ENCODE results near the gene CMTM8. TPM values are rescaled to one million over a fixed set of nuclear protein-coding genes. Genes with fewer than 3 reads are reported as not detected.

Gene CMTM8
- total RNA-seq, 1 donor from 2014 or later, result 4.8 TPM

DNA sequence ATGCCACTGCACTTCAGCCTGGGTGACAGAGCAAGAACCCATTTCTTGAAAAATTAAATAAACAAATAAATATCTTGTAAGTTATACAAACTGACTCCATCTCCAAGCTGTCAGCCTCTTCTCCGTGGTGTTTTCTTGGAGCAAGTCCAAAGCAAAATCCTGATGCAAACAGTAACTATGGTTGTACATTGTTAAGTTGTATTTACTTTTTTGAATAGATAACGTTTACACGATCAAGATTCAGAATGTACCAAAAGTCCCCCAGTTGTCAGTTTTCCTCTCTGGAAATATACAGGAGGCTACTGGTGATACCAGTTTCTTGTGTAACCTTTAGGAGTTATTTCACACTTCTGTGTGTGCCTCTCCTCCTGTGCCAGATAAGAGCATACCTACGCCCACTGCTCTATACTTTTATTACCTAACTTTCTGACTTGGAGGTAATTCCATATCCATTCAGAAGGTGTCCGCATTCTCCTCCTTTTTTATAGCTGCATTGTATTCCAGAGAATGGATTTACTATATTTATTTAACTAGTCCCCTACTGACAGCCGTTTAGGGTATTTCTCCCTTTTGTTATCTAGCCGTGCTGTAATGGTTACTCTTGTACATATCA, 167.3 kb downstream of the CMTM8 start:
- DNase-seq (ENCODE audit: low read depth), result no peak

DNA sequence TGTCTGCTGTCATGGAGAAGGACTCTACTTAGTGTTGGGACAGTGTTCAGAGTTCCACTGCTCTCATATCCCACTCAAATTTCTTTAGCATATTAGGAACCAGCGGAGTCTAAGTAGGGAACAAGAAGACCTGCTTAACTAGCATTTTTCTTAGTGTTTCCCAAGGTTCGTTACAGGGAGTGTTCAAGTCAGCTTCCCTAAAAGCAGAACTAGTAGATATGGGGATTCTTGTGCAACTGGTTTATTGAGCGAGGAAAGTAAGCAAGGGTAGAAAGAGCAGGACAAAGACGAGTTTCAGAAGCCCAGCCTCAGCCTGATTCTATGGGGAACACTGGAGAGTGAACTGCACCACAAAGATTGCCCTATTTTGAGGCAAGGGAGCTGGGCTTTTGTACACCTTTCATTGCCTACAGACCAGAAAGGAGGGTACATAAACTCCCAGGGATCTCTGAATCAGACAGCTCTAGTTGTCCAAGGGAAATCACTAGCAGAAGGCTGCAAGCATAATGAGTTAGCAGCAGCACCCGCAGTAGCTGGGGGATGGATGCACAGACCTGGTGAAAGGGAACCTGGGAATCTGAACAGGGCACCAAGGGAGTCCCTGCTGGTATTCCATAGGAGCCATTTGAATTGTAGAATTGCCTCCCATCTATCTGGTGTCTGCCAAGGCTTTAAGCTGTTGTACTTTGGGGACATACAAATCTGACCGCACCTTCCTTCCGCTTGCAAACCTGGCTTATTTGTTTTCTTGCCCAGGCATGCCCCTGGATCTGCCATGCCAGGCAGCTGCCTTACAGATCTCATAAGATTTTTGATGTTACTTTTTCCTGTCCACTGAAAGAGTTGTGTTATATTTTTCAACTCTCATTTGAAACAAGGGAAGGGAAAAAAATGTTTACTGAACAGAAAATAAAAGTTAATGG, 168.3 kb downstream of the CMTM8 start:
- no peak for DNase-seq (ENCODE audit: low read depth)

GRCh38 chr3:32410367-32411246, 172.1 kb downstream of the CMTM8 start:
- no peak for DNase-seq (ENCODE audit: low read depth)

- no peak for DNase-seq (ENCODE audit: low read depth)
Measured at GRCh38 chr3:32411442-32411841, 173.0 kb downstream of the CMTM8 start.

DNA sequence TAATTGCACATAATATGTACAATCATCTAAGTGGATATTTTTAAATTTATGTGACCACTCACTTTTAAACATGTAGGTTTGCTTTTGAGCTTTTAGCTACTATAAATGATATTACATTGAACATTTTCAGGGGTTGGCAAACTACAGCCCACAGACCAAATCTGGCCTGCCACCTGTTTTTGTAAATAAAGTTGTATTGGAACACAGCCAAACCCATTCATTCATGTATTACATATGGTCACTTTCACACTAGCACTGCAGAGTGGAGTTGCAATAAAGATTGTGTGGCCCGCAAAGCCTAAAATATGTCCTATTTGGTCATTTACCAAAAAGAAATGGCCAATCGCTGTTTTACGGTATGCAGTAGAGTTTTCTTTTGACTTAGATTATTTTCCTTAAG, 174.4 kb downstream of the CMTM8 start:
- no peak for DNase-seq (ENCODE audit: low read depth)

DNA sequence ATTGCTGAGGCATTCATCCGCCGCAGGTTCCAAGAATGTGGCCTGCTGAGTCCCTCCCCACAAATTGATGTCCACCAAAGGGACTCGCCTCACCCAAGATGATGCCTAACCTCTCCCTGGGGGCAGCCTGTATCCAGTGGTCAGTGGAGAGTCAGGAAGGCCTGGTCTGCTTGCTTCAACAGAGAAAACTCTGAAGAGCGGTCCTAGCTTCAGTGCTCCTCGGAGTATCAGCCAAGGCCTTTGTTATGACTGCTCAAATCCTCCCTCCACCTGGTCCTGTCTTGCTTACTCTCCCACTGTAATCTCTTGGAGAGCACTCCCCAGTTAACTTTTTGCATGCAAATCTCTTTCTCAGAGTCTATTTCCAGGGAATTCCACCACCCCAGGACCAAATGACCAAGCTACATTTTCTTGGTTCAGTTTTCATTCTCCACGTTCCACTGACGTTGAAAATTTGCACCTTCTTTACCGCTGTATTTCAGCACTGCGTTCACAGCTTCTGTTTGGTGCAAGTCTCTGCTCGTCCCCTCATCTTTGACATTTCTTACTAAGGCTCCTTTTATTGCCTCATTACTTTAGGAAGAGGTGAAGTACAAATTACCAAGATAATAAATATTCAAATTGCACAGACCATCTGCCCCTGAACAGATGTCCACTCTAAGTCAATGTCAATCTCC, 175.5 kb downstream of the CMTM8 start:
- DNase-seq (ENCODE audit: low read depth), result no peak

DNA sequence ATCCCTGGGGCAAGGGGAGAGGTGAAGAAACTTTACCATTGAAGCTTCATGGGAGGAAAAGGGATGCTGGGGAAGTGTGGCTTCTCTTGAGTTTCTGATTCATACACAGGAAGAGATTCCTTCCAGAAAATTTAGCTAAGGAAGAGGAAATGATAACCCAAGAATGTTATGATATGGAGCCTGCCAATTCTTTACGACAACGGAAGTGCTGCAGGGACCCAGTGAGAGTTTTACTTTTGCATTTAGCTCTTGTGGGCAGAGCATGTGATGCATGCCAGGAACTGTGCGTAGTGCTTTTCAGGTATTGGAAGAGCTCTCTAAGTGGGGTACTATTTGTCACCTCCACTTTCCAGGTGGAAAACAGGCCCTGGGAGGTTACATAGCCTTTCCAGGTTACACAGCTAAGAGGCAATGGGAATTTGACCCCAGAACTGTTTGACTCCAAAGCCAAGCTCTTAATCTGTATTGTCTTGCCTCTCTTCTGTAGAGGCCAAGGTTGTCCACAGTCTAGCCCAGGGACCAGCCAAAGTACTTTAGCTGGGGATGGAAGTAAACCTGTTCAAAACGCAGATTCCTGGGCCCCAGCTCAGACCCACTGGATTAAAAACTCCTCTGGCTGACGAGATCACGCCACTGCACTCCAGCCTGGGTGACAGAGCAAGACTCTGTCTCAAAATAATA, 176.2 kb downstream of the CMTM8 start:
- DNase-seq (ENCODE audit: low read depth), result no peak

GRCh38 chr3:32419742-32420125, 181.3 kb downstream of the CMTM8 start:
- DNase-seq (ENCODE audit: low read depth), result no peak

Other genes with a start within 250 kb of the CMTM8 start
- 28.3 and 28.9 TPM in 2 replicates for gene GPD1L, start 132.1 kb upstream of the CMTM8 start, total RNA-seq
- 10.2 and 15.2 TPM in 2 replicates for gene CMTM7, start 153.2 kb downstream of the CMTM8 start, total RNA-seq

All from myocyte (in vitro differentiated cells).